ENCODE measurements around the gene USP34.

- no peak for TF ChIP-seq CTCF (conservative IDR thresholded peaks at IDR 0.05 in 1 of 2, IDR thresholded peaks at IDR 0.05 in 1 of 2; ENCODE audit: low read depth in 1 of 2, low read length in 2 of 2)
- no peak for TF ChIP-seq EZH2 (IDR thresholded peaks at IDR 0.05; ENCODE audit: low read length, missing control alignments)
Measured at GRCh38 chr2:61469424-61470121, 1.3 kb downstream of the USP34 start.
